GM12801 (cell line): ENCODE data around the gene DUSP9.

ENCODE experiments used
- TF ChIP-seq, protein P1 (sequence below): IDR thresholded peaks from one replicate; pipeline ENCODE4 v1.5.1; 2011; ENCODE audit warnings: control low read depth; ENCODE audit not compliant: insufficient read length; ENCODE audit errors: extremely low read depth

The DUSP9 gene

DNA sequence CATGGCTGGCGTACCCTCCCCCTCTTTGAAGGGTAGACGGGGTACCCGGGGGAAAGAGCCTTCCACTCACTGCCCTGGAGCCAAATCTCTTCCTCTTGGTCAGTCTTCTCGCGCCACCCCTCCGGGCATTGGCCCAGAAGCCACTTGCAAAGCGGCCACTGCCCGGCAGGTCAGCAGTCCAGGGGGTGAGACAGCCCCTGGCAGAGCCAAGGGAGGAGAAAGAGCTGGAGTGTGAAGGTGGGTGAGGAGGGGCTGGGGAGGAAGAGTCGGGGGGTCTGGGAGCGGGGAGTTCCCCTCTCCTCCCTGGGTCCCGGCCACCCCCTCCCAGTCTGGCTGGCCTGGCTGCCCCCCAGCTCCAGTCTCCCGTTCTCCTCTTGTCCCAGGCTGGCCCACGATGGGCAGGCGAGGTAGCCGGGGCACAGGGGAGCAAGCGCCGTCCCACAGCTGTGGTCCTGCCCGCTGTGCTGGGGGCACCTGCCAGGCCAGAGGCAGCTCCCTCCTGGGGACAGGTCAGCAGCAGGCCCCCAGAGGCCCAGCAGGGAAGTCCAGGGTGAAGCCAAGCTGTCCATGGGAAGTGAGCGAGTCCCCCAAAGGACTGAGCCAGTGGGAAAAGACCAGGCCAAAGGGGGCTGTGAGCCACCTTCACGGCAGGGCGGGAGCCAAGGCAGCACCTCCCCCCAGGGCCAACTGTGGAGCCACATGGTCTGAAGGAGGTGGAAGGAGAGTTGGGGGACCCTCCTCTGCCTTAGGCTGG is 21.6 kb upstream of the DUSP9 start:
- TF ChIP-seq, protein P1, sequence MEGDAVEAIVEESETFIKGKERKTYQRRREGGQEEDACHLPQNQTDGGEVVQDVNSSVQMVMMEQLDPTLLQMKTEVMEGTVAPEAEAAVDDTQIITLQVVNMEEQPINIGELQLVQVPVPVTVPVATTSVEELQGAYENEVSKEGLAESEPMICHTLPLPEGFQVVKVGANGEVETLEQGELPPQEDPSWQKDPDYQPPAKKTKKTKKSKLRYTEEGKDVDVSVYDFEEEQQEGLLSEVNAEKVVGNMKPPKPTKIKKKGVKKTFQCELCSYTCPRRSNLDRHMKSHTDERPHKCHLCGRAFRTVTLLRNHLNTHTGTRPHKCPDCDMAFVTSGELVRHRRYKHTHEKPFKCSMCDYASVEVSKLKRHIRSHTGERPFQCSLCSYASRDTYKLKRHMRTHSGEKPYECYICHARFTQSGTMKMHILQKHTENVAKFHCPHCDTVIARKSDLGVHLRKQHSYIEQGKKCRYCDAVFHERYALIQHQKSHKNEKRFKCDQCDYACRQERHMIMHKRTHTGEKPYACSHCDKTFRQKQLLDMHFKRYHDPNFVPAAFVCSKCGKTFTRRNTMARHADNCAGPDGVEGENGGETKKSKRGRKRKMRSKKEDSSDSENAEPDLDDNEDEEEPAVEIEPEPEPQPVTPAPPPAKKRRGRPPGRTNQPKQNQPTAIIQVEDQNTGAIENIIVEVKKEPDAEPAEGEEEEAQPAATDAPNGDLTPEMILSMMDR: no peak

DNA sequence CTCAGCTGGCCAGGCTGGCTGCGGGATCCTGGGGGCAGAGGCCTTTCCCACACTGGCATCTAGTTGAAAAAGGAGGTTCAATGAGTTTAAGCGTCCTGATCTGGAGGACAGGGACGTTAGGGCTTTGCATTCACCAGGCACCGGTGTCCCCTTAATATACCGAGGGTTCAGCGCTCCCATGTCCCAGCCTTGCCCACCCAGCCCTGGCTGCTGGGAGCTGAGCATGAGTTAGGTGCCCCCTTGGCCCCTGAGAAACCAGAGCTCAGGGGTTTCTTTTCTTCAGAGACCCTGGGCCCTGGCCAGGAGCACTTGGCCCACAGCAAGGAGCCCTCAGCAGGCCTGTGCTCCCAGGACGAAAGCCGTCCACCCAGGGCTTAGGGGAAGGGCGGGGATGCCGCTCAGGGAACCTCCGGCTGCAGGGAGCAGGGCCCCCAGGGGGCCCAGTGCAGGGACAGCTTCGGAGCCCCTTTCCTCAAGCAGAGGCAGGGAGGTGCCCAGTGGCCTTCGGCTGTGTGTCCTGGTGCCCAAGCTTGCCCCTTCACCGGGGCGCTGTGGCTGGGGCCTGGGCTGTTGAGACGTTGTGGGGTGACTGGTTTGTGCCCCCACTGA is 20.9 kb upstream of the DUSP9 start:
- TF ChIP-seq, protein P1: no peak

DNA sequence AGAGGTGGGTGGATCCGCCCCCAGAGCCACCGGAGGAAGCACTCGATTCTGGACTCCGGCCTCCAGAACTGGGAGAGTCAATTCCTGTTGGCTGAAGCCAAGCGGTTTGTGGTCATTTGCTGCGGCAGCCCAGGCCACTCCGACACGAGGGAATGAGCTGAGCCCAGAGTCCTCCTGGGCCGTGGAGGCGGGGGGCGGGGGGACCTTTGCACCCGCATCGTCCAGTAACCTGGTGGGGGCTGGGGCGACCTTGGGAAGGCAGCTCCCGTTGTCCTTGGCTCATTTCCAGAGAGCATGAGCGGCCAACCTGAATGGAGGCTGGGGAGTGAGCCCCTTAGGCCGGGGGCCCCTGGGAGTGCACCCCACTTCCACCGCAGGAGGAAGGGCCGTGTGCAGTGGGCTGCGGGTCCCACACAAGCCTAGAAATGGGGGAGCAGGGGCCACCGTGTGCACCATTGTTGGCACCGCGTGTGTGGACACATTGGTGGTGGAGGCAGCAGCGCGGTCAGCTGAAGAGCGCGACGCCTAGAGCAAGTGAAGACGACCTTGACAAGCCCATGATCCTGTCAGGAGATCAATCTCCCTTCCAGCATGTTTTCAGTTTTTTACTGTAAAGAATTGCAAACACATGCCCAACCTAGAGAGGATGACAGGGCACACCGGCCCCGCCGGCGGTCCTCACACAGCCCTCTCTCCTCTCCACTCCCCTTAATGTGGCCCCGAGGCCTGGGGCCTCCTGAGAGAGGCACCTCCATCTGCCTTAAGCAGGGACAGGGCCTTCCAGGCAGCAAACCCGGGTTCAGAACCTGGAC is 19.9 kb upstream of the DUSP9 start:
- TF ChIP-seq, protein P1: no peak

DNA sequence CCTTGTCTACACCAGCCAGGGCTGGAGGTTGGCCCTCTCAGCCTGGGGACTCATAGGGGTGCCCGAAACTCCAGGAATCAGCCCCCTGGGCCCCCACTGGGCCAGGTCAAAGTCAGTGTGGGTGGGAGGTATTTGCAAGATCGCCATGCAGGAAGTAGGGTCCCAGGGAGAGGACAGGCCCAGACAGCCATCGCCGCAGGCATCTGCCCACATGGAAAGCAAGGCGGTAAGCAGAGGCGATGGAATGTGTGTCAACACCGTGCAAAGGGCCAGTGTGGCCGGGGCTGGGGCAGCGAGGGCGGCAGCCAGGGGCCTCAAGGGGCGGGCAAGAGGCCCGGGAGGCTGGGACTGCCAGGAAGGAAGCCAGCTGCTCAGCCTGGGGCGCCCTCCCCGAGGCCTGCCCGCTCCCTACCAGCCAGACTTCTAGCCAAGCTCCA is 19.3 kb upstream of the DUSP9 start:
- TF ChIP-seq, protein P1: no peak

DNA sequence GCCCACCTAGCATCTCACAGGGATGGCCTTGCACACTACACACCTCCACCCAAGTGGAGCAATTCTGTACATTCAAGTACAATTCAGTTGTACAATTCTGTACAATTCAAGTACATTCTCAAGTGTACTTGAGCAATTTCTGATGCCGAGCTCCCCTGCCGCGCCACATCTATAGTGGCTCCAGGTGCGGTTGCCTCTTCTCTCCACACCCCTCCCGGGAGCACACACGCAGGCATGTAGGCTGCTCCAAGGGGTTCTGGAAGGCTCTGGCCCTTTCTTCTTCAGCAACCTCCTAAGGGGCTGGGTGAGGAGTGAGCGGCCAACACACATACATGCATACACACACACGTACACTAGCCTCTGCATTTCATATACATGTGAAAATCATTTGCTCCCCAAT is 18.9 kb upstream of the DUSP9 start:
- TF ChIP-seq, protein P1: no peak

DNA sequence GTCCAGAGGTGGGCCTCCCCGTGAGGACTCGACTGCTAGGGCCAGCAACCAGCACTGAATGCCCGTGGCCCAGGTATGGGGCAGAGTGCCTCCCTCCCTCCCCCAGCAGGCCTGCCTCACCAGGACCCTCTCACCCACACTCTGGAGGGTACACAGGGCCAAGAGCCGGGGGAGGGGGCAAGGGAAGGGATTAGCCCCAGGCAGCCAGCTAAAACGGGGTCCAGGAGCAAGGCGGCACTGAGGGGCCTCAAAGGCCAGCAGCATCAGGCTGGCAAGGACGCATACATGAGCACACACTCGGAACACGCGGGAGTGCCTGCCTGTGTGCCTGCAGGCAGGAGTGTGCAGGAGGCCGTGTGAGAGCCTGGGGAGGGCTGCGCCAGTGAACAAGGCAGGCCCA is 18.3 kb upstream of the DUSP9 start:
- TF ChIP-seq, protein P1: no peak

DNA sequence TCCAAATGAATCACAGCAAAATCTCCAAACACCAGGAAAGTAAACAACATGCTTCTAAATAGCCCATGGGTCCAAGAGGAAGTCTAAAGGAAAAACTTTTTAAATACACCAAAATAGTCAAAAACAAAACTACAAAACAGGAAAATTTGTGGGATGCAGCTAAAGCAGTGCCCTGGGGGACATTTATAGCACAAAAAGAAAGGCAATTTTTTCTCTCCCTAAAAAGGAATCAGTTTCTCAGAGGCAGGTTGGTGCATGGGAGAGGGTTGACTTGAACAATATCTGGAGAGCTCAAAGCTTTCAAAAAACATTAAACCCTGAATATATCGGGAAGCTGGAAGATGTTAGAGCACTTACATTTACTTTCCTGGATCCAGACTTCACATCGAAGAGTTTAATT is 15.7 kb upstream of the DUSP9 start:
- TF ChIP-seq, protein P1: no peak
